HG03097 (cell line): Measurements from ENCODE around the gene EXOC3L4.

Experiments
- ATAC-seq: cut with Tn5 transposase; IDR thresholded peaks from one replicate; pipeline ENCODE4 v1.9.1; 2021; ENCODE audit not compliant: unreplicated experiment, low FRiP score

EXOC3L4 gene

DNA sequence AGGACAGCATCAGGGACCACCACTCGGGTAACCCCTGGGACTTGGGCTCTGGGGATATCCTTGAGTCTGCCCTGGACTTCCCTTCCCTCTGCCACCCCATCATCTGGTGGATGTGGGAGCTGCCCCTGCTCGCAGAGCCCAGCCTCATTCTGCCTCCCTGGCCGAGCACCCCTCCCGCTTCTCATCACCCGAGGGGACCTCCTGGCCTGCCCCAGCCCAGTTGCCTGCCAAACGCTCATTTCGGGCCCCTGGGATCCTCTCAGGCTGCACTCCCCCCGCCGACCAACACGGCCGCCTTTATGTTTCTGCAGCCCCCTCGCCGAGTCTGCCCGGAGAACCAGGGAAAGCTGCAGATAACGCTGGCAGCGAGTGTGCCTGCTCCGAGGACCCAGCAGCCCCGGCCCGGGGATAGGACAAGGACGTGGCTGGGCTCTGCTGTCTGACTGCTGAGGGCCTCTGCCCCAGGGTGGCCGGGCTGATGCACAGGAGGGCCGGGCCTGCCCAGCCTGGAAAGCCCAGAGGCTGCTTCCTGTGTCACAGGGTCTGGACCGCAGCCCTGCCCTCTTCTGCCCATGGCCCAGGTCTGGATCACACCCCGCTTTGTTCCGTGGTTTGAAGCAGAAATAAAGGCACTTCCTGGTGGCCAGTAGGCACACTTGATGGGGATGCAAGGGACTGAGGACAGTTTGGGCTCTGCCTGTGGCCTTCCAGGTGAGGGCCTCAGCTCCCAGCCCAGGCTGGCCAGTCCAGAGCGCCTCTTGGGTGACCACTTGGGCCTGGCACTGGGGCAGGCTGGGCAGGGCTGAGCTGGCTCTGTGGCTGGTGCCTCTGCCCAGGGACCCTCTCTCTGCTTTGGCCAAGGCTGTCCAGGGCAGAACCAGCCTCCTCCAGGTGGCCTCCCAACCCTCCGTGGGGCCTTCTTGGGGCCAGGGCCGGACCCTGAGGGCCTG lies 4.9 kb upstream of the EXOC3L4 start:
- no peak for ATAC-seq

- ATAC-seq: no peak
These were observed 4.0 kb upstream of the EXOC3L4 start for GRCh38 chr14:103090481-103091020.

DNA sequence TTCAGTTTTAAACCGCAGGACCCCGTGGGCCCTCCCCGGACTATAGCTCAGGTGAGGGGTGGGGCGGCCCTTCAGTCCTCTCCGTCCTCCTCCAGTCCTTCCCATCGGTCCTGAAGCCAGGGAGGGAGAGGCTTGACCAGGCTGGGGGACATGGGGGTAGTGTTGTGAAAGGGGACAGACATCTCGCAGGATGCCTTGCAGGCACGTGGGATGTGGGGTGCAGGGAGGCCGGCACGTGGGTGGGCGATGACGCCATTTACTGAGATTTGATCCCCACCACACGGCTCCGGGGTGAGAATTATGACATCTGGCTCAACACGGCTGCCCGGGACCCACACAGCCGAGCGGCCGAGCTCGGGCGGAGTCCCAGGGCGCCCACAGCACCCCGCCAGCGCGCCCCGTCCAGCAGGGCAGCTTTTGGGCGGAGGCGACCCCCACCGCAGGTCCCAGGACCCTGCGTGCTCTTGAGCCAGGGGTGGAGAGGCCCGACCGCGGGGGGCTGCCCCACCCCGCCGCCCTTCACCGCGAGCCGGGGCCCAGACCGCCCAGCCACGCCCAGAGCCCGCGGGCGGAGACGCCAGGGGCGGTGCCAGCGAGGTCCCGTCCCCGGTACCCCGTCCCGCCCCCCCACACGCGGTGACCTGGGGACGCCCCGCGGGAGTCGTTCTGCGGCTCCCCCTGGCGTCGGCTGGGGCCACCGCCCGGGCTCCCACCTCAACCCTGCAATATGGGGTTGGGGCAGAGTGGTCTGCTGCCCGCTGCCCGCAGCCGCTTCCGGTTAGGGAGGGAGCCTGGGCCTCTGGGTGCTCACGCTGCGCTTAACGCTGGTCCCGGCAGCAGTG lies 3.3 kb upstream of the EXOC3L4 start:
- no peak for ATAC-seq

DNA sequence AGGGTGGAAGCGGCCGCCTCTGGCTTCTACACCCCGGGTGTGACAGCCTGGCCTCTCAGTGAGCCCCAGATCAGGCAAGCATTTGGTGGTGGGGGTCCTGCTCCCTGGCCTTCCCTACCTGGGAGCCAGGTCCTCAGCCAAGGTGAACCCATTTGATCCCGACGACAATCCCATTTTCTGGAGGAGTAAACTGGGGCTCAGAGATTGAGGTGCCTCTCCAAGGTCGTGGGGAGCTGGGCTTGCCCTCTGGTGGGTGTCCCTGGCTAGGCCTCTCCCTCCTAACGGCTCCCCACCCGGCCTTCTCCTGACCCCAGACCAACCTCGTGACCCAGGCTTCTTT lies 2.7 kb upstream of the EXOC3L4 start:
- no peak for ATAC-seq

GRCh38 chr14:103093856-103094405 lies 594 bp upstream of the EXOC3L4 start:
- no peak for ATAC-seq

DNA sequence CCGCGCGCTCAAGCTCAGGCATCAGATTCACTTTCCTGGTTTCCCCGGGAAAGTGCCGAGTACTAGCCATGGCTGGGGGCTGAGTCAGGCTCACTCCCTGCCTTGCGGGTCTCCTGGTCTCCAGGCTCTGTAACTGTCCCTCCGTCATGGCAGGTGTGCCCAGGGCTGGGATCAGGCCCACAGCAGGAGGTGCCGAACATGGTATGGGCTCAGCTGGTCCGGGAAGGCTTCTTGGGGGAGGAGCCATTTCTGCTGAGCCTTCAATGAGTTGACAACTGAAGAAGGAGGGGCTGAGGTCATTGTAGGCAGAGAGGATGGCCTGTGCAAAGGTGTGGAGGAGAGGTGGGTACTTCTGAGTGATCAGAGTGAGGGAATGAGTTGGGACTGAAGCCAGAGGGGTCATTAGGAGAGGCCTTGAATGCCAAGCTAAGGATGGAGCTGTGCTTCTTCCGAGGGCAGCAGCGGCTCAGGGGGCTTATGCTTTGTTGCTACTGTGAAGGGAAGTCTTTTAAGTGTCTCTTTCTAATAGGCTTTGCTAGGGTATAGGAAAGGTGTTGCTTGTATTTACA lies 769 bp downstream of the EXOC3L4 start:
- ATAC-seq: no peak

- no peak for ATAC-seq
These were observed 1.9 kb downstream of the EXOC3L4 start for GRCh38 chr14:103096387-103096786.

DNA sequence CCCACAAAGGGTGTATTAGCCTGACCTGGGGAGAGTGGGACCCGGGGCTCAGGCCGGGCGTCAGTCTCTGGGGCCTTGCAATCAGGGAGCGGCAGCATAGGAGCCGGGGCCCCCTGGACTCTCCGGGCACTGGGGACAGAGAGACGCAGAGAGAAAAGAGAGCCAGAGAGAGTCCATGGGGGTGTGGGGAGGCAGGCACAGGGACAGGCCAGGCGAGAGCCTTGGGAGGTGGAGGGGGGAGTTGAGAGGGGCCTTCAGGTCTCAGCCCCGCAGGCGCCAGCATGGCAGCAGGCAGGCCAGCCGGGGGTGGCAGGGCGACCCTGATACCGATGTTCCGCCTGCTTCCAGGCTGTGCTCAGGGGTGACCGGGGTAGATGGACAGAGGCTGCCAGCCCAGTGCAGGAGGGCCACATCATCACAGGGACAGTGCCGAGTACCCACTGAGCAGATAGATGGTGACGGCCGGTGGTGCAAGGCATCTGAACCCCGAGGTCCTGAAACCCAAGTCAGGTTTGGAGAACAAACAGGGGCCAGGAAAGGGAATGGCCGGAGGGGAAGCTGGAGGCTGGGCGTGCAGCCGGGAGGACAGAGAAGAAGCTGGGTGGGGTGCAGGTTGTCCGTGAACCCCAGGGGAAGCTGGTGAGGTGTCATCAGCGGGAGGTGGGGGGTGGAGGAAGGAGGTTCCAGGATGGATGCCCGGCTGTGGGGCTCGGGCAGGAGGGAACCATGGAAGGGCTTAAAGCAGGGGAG lies 2.9 kb downstream of the EXOC3L4 start:
- no peak for ATAC-seq

- no peak for ATAC-seq
These were observed 3.8 kb downstream of the EXOC3L4 start for GRCh38 chr14:103097994-103098957.

DNA sequence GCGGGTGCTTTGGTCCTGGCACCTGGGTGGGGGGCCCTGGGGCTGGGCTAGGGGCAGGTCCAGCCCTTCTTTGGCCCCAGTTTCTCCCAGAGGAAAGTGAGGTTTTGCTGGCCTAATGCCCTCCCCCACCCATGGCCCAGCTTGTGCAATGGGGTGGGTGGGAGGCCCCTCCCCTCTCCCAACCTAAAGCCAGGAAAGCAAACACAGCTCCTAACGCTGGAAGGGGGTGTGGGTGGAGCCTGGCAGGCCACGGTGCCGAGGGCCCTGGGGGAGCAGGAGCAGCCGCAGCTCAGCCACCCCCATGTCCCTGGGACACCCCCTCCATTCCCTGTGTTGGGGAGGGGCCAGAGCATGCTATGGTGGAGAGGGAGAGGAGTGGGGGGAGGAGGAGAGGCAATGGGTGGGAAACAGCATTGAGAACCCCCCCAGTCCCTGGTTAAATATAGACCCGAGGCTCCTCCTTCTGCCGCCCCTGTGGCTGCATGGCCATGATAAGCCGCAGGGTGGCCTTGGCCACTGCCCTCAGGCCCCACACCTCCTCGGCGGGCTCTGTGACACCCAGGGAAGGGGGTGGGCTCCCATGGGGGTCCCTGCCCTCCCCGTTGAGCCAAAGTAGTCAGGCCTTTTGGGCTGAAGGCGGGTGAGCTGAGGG lies 4.7 kb downstream of the EXOC3L4 start:
- ATAC-seq: no peak

GRCh38 chr14:103099733-103100280 lies 5.3 kb downstream of the EXOC3L4 start:
- ATAC-seq: no peak

GRCh38 chr14:103100281-103101121 lies 6.0 kb downstream of the EXOC3L4 start:
- no peak for ATAC-seq

GRCh38 chr14:103101257-103101962 lies 6.9 kb downstream of the EXOC3L4 start:
- ATAC-seq: no peak

DNA sequence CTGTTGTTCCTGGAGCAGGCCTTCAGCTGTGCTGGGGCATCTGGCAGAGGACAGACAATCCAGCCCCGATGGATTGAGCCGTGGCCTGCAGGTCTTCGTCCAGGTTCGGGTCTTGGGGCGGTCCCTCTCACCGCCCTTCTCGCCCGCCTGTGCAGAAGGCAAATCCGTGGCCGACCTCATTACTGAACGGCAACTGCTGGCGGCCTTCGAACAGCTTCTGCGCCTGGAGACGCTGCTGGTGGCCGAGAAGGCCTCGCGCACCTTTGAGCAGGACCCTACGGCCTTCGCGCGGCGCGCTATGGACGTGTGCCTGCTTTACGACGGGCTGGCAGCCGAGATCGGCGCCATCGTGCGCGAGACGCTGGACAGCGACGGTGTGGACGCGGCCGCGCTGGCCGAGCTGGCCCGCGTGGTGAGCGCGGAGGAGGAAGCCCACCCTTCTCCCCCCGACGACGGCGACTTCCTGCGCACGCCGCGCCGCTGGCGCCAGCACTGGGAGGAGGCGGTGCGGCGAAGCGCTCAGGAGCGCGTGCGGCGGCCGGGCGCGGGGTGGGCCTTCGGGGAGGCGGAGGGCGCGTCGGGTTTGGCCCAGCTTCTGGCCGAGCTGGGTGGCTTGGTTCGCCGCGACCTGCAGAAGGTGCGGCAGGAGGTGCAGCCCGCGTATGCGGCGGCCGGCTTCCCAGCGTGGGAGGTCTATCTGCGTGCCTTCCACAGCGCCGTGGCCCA lies 7.6 kb downstream of the EXOC3L4 start:
- ATAC-seq: no peak

DNA sequence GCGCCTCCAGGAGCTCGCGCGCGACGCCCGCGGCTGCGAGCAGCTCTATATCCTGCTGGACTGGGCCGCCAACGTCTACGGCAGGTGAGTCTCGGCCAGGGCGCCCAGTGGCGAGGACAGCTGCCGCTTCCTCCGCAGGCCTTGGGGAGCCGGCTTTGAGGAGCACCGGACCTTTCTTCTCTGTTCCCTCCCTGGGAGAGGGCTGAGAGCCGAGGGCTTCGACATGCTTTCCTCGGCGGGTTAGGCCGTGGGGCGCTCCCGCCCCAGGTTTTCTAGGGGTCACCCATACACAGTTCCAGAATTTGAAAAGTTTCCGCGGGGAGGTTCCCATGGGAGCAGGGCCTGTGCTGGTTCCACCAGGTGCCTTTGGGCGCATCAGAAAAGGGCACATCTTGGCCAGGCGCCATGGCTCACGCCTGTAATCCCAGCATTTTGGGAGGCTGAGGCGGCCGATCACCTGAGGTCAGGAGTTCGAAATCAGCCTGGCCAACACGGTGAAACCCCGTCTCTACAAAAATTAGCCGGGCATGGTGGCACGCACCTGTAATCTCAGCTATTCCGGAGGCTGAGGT lies 8.2 kb downstream of the EXOC3L4 start:
- ATAC-seq: no peak
